Fibroblast of lung (primary cell): ENCODE measurements around the gene NFATC2IP. TPM values are rescaled to one million over a fixed set of nuclear protein-coding genes. Genes with fewer than 3 reads are reported as not detected.

ENCODE experiments used
- DNase-seq, 2 donors: peaks; one replicate each; pipeline versions ENCODE4 v3.0.0 to v3.0.0-alpha.2; 2010; ENCODE audit warnings: low read depth in 2 of 2
- H2AFZ ChIP-seq: 2 replicates; pipeline ENCODE4 v1.5.1; 2012; ENCODE audit warnings: low read length, control low read depth, inconsistent platforms
- H3K27ac ChIP-seq: 2 replicates; pipeline ENCODE4 v1.5.1; 2011; ENCODE audit warnings: low read length, control low read depth; ENCODE audit not compliant: insufficient read depth
- H3K27me3 ChIP-seq: 2 replicates; pipeline ENCODE4 v1.5.1; 2011; ENCODE audit warnings: mild to moderate bottlenecking, low read length; ENCODE audit not compliant: control insufficient read depth, insufficient read depth
- H3K36me3 ChIP-seq: 2 replicates; pipeline ENCODE4 v1.5.1; 2011; ENCODE audit warnings: low read length; ENCODE audit not compliant: control insufficient read depth, insufficient read depth
- H3K4me1 ChIP-seq: 2 replicates; pipeline ENCODE4 v1.5.1; 2011; ENCODE audit warnings: low read length; ENCODE audit not compliant: control insufficient read depth, insufficient read depth; ENCODE audit errors: extremely low read depth
- H3K4me2 ChIP-seq: 2 replicates; pipeline ENCODE4 v1.5.1; 2011; ENCODE audit warnings: low read length, control low read depth; ENCODE audit not compliant: insufficient read depth; ENCODE audit errors: extremely low read depth
- H3K4me3 ChIP-seq, 4 experiments: fragments of 200-600 bp in 1 of 4; sonication (generic) in 1 of 4; replicated peaks in 1 of 4; 2 replicates each; pipeline ENCODE4 v1.5.1; 2011 to 2016; ENCODE audit warnings: low read length in 4 of 4, low read depth in 3 of 4, mild to moderate bottlenecking in 3 of 4, control low read depth in 2 of 4, inconsistent platforms in 1 of 4, mixed read lengths in 1 of 4; ENCODE audit not compliant: insufficient read depth in 1 of 4; ENCODE audit errors: control extremely low read depth in 1 of 4
- H3K79me2 ChIP-seq: 2 replicates; pipeline ENCODE4 v1.5.1; 2012; ENCODE audit warnings: mild to moderate bottlenecking, low read length, inconsistent platforms; ENCODE audit not compliant: control insufficient read depth, insufficient read depth
- H3K9ac ChIP-seq: 2 replicates; pipeline ENCODE4 v1.5.1; 2011; ENCODE audit warnings: mild to moderate bottlenecking, low read length, control low read depth; ENCODE audit not compliant: insufficient read depth
- H3K9me3 ChIP-seq: 2 replicates; pipeline ENCODE4 v1.5.1; 2012; ENCODE audit warnings: low read depth, low read length; ENCODE audit not compliant: control insufficient read depth, insufficient read depth
- H4K20me1 ChIP-seq: 2 replicates; pipeline ENCODE4 v1.5.1; 2011; ENCODE audit warnings: low read length; ENCODE audit not compliant: control insufficient read depth, insufficient read depth; ENCODE audit errors: extremely low read depth
- EZH2 ChIP-seq: IDR thresholded peaks from 2 replicates; pipeline ENCODE4 v1.5.1; 2012; ENCODE audit warnings: low read length, control low read depth, mild to moderate bottlenecking; ENCODE audit errors: missing control alignments
- polyA plus RNA-seq, 2 donors: library from polyadenylated mRNA; depleted of rRNA in 1 of 2; stranded (reverse) in 1 of 2; unstranded in 1 of 2; fragments of >200 nt; gene quantifications; 2 replicates each; pipeline ENCODE4 v1.2.1, GENCODE V29; 2011 to 2012; ENCODE audit warnings: missing spikeins in 1 of 2
- total RNA-seq: library from RNA; depleted of rRNA; stranded (reverse); fragments of >200 nt; gene quantifications from 2 replicates; pipeline ENCODE4 v1.2.1, GENCODE V29; 2014
- TF ChIP-seq, protein P1 (sequence below), 2 donors: IDR thresholded peaks in 1 of 2; conservative IDR thresholded peaks in 1 of 2; 1 replicate in 1 of 2; 2 replicates in 1 of 2; pipeline ENCODE4 v1.5.1; 2011 to 2012; ENCODE audit warnings: low read length in 2 of 2, control low read depth in 1 of 2, inconsistent platforms in 1 of 2, low read depth in 1 of 2, mild to moderate bottlenecking in 1 of 2

The NFATC2IP gene
- total and polyA plus RNA-seq, 2 donors (not counting 1 experiment from before 2014, with no cell fraction given): 16.0 to 25.6 TPM

GRCh38 chr16:28917095-28917494, 33.6 kb upstream of the NFATC2IP start:
- Histone ChIP-seq H3K36me3 (peaks cover 3% of the 10 kb centered on the region), H3K27me3 (no peaks in the 10 kb centered on the region), H3K9me3 (no peaks in the 10 kb centered on the region), H3K9ac (no peak overlapping the region), H3K27ac (no peak overlapping the region), H2AFZ (no peak overlapping the region), H3K79me2 (no peaks in the 10 kb centered on the region), H3K4me1 (no peaks in the 10 kb centered on the region), H4K20me1 (no peaks in the 10 kb centered on the region), H3K4me2 (no peak overlapping the region), H3K4me3 (no peak overlapping the region)
- DNase-seq: no peak
- TF ChIP-seq, protein P1, sequence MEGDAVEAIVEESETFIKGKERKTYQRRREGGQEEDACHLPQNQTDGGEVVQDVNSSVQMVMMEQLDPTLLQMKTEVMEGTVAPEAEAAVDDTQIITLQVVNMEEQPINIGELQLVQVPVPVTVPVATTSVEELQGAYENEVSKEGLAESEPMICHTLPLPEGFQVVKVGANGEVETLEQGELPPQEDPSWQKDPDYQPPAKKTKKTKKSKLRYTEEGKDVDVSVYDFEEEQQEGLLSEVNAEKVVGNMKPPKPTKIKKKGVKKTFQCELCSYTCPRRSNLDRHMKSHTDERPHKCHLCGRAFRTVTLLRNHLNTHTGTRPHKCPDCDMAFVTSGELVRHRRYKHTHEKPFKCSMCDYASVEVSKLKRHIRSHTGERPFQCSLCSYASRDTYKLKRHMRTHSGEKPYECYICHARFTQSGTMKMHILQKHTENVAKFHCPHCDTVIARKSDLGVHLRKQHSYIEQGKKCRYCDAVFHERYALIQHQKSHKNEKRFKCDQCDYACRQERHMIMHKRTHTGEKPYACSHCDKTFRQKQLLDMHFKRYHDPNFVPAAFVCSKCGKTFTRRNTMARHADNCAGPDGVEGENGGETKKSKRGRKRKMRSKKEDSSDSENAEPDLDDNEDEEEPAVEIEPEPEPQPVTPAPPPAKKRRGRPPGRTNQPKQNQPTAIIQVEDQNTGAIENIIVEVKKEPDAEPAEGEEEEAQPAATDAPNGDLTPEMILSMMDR (conservative IDR thresholded peaks at IDR 0.05 in 1 of 2, IDR thresholded peaks at IDR 0.05 in 1 of 2; ENCODE audit: low read depth in 1 of 2, low read length in 2 of 2): no peak
- TF ChIP-seq EZH2: no peak

GRCh38 chr16:28918698-28919097, 32.0 kb upstream of the NFATC2IP start:
- no peaks in the 10 kb centered on the region for H3K4me1 ChIP-seq
- no peak overlapping the region for H3K9ac ChIP-seq
- H3K27me3 ChIP-seq: no peaks in the 10 kb centered on the region

DNA sequence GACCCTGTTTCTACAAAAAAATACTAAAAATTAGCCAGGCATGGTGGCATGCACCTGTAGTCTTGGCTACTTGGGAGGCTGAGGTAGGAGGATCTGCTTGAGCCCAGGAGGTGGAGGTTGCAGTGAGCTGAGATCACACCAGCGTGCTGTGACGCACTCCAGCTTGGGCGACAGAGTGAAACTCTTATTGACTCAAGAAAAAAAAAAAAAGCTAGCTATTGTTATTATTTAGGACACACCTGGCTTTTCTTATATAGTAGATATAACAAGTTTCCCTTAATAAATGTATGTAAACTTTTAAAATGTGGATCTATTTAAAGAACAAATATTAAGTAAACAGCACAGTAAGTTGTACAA, 27.5 kb upstream of the NFATC2IP start:
- H3K9me3 ChIP-seq: no peaks in the 10 kb centered on the region
- no peak for DNase-seq
- TF ChIP-seq, protein P1 (conservative IDR thresholded peaks at IDR 0.05 in 1 of 2, IDR thresholded peaks at IDR 0.05 in 1 of 2; ENCODE audit: low read depth in 1 of 2, low read length in 2 of 2): no peak
- TF ChIP-seq EZH2: no peak
- H3K9ac ChIP-seq: no peak overlapping the region
- H3K36me3 ChIP-seq: peaks cover 3% of the 10 kb centered on the region
- no peaks in the 10 kb centered on the region for H3K79me2 ChIP-seq
- H3K4me3 ChIP-seq: no peak overlapping the region
- H3K27ac ChIP-seq: no peak overlapping the region
- no peaks in the 10 kb centered on the region for H4K20me1 ChIP-seq
- no peaks in the 10 kb centered on the region for H3K27me3 ChIP-seq
- H2AFZ ChIP-seq: no peak overlapping the region
- H3K4me2 ChIP-seq: no peak overlapping the region
- no peaks in the 10 kb centered on the region for H3K4me1 ChIP-seq

More at GRCh38 chr16:28918698-28919097, 32.0 kb upstream of the NFATC2IP start:
- Histone ChIP-seq H4K20me1 (no peaks in the 10 kb centered on the region), H3K27ac (no peak overlapping the region), H3K79me2 (no peaks in the 10 kb centered on the region), H3K36me3 (peaks cover 3% of the 10 kb centered on the region), H3K4me2 (no peak overlapping the region), H2AFZ (no peak overlapping the region), H3K4me3 (no peak overlapping the region), H3K9me3 (no peaks in the 10 kb centered on the region)
- TF ChIP-seq EZH2: no peak
- TF ChIP-seq, protein P1 (conservative IDR thresholded peaks at IDR 0.05 in 1 of 2, IDR thresholded peaks at IDR 0.05 in 1 of 2; ENCODE audit: low read depth in 1 of 2, low read length in 2 of 2): no peak
- DNase-seq: no peak
